IPS DF 4.7 (cell line): ENCODE data around the gene ADAM15.

ENCODE experiments used
- DNase-seq: peaks from one replicate; pipeline ENCODE4 v3.0.0-alpha.2; 2013; ENCODE audit warnings: low spot score; ENCODE audit errors: extremely low read depth

Gene ADAM15

GRCh38 chr1:155050560-155051341 is at the start of gene ADAM15:
ADAM15 (plus strand) TSS chr1:155051316; CDS start chr1:155051387, 71 bp downstream.
- DNase-seq: no peak

DNA sequence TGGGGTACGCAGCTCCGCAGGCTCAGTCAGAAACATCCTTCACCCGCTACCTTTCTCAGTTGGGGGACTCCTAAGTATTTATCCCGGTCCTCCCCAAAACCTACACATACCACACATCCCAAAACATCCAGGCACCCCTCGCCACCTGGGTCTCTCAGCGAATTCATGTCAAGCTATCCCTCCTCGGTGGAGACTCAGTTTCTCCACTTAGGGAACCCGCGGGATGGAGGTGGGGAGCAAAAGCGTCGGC is 49.8 kb upstream of the ADAM15 start:
- no peak for DNase-seq

GRCh38 chr1:155001675-155002463 is 49.2 kb upstream of the ADAM15 start:
- DNase-seq: no peak

DNA sequence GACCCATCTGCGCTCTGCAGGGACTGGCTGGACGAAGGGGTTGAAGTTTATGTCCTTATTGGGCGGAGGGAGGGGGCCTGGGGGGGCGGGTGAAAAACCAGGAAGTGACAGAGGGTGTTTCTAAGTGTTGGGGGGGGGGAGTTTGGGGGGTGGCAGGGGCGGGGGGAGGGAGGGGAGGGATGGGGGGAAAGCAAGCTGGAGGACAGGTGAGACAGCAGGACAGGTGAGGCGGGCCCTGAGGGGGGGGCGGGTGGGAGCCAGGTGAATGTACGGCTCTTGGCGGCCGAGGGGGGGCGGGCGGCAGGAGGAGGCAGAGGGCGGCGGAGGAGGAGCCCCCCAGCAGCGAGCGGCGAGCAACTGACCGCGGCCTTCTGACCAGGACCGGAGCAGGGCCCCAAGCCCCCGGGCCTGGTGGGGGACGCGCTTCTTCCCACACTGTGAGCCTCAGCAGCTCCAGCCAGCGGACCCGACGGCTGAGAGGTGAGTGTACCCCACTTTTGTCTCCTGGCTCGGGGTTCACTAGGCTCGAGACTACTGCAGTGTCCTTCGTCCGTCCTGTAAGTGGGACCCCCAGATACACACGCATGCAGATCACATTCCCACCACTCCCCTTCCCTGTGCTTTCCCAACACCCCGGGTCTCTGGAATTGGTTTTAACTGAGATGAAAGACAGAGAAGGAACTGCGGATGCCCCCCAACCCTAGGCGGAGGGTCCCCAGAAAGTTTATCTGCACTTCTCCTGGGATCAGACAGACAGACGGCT is 48.5 kb upstream of the ADAM15 start, which contains the start of gene ZBTB7B:
ZBTB7B (plus strand) TSS at position 339 of the 763 bp plus-strand sequence. CDS start 11,859 bp downstream, outside the sequence.
- DNase-seq: no peak

DNA sequence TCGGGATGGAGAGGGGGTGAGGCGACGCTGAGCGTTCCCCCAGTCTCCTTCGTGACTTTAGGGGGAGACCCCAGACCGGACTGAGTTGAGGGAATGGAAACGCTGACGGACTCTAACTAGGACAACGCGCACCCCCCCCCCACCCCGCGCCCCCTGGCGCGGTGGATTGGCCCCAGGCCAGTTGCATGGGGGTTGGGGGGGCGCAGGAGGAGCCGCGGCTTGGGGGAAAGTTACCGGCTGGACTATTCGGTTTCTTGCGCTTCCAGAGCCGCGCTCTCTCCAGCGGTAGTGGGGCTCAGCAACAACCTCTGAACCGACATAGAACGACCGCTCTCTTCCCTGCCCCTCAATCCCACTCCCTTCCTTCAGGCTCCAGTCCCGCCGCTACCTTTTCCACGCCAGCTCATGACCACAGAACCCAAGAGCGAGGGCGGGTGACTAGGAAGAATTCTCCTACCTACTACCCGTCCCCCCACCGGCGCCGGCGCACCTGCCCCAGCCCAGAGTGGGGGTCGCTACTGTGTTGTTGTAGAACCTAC is 47.8 kb upstream of the ADAM15 start:
- DNase-seq: no peak

- no peak for DNase-seq
These were observed 47.3 kb upstream of the ADAM15 start for GRCh38 chr1:155003766-155004351.

DNA sequence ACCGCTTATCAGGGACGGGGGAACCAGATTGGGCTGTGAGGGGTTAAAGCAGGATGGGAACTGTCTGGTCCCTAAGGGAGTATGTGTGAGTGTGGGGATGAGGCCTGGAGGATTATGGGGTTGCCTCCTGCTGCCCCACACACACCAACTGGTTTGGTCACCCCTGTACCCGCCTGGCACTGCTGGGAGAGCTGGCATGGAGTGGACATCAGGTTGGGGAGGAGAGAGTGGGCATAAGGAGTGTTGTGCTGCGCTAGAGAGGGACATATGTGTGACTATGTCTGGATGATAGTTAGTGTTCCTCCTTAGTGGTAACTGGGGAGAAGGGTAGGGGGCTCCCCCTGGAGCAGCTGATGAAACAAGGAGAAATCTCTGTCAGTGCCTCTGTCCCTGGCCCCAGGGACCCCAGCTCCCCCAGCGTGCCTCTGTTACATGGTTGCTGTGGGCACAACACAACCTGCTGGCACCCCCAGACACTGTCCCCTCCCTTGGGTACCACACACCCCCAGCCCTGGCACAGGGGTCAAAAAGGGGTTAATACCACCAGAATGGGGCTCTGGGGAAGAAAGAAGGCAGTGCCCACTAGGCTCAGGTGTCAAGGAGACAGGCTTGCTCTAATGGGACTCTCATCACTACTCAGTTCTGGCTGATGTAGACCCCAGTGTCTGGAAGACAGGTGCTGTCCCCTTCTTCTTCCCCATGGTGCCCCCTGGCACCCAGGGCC is 46.6 kb upstream of the ADAM15 start:
- no peak for DNase-seq

DNA sequence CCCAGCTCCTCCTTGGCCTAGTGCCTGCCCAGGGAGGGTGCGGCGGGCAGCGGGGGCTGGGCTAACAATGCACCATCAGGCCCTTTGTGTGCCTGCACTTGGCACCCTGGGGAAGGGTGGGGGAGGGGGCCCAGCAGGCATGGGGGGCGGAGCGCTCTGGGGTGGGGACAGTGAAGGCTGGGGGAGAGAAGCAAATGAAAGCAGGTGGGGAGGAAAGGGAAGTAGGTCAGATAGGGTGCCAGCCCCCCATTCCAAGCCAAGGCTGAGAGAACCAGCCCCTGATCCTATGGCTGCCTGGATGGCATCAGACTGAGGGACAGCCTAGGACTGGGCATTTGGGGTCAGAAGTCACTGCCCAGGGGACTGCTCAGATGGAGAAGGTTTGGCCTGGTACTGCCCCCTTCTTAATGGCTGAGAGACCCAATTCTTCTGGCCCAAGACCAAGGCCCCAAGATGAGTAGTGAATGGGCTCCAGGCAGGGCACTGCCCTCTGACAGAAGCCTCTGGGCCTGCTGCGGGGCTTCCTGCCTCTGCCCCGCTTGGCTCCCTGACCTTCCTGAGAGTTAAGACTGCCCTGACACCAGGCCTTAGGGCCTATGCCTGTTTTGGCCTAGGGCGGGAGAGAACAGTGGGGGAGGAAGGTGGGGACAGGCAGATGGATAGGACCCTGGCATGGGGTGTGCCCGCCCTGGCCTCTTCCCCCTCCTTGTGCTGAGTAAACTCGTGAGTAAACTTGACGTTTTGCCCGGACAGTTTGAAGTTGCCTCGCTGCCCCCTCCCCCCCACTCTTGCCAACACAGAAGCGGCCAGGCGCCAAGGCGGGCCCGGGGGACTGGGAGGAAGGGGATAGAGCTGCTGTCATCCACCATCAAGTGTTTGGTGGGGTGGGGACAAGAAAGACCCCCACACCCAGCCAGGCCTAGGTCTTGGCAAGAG is 45.8 kb upstream of the ADAM15 start:
- DNase-seq: no peak

GRCh38 chr1:155006601-155007101 is 44.5 kb upstream of the ADAM15 start:
- DNase-seq: no peak

GRCh38 chr1:155007251-155007828 is 43.8 kb upstream of the ADAM15 start:
- DNase-seq: no peak

GRCh38 chr1:155008015-155008941 is 42.8 kb upstream of the ADAM15 start:
- no peak for DNase-seq

- no peak for DNase-seq
These were observed 41.9 kb upstream of the ADAM15 start for GRCh38 chr1:155009221-155009711.

DNA sequence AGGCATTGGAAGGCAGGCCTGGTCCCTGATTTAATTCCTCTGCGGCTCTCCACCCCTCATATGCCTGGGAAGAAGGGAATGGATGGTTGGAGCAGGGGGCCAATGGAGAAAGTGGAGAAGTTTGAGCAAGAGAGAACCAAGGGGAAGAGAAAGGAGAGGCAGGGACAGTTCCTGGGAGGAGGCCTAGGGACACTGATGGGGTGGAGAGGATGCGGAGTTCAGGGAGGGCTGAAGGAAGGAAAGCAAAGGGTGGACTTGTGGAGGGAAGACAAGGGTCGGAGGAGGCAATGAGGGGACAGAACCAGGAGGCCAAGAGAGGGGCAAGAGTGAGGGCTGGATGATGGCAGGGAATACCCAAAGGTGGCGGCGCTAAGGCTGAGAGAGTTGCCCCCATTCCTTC is 41.4 kb upstream of the ADAM15 start:
- DNase-seq: no peak

DNA sequence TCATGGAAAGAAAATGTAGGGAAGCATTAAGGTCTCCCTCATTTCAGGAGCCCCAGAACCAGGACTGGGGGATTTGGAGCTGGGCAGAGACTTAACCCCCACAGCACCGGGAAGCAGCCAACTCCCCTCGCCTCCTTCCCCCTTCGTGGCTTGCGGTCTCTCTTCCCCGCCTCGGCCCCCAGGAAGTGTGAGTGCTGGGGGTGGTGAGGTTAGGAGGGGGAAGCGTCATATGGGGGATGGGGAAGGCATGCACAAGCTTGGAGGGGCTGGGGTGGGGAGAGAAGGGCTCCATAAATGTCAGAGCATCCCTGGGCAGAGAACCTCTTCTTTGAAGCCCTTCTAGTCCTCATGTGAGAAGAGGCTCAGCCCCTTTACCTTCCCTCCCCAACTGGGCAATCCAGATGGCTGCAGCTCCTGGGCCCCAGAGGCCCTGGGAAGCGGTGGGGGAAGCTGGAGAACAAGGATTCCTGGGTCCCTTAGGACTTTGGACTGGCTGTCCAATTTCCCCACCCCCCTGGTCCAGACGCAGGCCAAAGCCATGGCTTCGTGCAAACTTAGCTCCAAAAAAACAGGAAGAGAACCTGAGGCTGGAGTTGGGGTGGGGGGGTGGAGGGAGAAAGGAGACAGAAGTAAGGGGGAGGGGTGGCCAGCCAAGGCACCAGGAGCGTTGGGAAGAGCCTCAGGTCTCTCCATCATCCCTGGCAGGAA is 40.8 kb upstream of the ADAM15 start:
- DNase-seq: no peak

- DNase-seq: no peak
These were observed 40.1 kb upstream of the ADAM15 start for GRCh38 chr1:155011004-155011416.

GRCh38 chr1:155011437-155012025 is 39.6 kb upstream of the ADAM15 start:
- DNase-seq: no peak
